HCT116 (cell line): ENCODE results near the gene LCLAT1. TPM values are rescaled to one million over a fixed set of nuclear protein-coding genes. Genes with fewer than 3 reads are reported as not detected.

ENCODE experiments used
- ATAC-seq: fragments of 200-7000 bp; cut with Tn5 transposase; 2 replicates; pipeline ENCODE4 v1.9.1; 2020; ENCODE audit warnings: mild to moderate bottlenecking, moderate library complexity
- BruUV-seq: library from RNA; stranded (reverse); fragments of 400-500 nt; replicated peaks from 2 replicates; lab custom pipeline; 2021; lab: Mats Ljungman, UMichigan
- CTCF ChIA-PET: fragments of 300-600 bp; sonication (Branson Sonifier 250); formaldehyde crosslinking; loops from one replicate; lab custom pipeline; 2021; ENCODE audit warnings: antibody characterized with exemption; lab: Charles Lee
- POLR2A ChIA-PET: fragments of 300-600, 350-600 bp; sonication (Branson Sonifier 250); formaldehyde crosslinking; loops from one replicate; lab custom pipeline; 2021; ENCODE audit warnings: antibody characterized with exemption; lab: Charles Lee
- RAD21 ChIA-PET, 2 experiments: fragments of 300-600 bp; sonication (Branson Sonifier 250); formaldehyde crosslinking; loops; one replicate each; lab custom pipeline; 2023; ENCODE audit warnings: low total read pairs in 2 of 2; ENCODE audit not compliant: uncharacterized antibody in 2 of 2, unreplicated experiment in 2 of 2, low non-redundant PET in 1 of 2; lab: Charles Lee
- DNase-seq: peaks from one replicate; pipeline ENCODE4 v3.0.0-alpha.2; 2010; ENCODE audit warnings: low read depth, low spot score
- H2AFZ ChIP-seq: fragments of 200-600 bp; shearing (Covaris generic), sonication (generic); 2 replicates; pipeline ENCODE4 v1.6.1; 2017; ENCODE audit warnings: low read depth, mixed run types, mixed read lengths, antibody characterized with exemption, low read length; ENCODE audit not compliant: poor library complexity, severe bottlenecking
- H3K27ac ChIP-seq: 2 replicates; pipeline ENCODE4 v1.5.1; 2012; ENCODE audit warnings: low read depth, low read length
- H3K27me3 ChIP-seq: fragments of 200-600 bp; sonication (generic); 2 replicates; pipeline ENCODE4 v1.6.1; 2016; ENCODE audit warnings: mixed run types, low read length, mixed read lengths; ENCODE audit not compliant: insufficient read depth
- H3K36me3 ChIP-seq, 2 experiments: fragments of 200-500 bp in 1 of 2; fragments of 200-600 bp in 1 of 2; sonication (Bioruptor generic) in 1 of 2; sonication (generic) in 1 of 2; 2 replicates each; pipeline versions ENCODE4 v1.5.1 to v1.6.1; 2014 to 2016; ENCODE audit warnings: low read length in 2 of 2, inconsistent platforms in 1 of 2, mixed read lengths in 1 of 2, mixed run types in 1 of 2; ENCODE audit not compliant: insufficient read depth in 2 of 2, control insufficient read depth in 1 of 2
- H3K4me1 ChIP-seq, 2 experiments: fragments of 200-600 bp in 1 of 2; sonication (generic) in 1 of 2; 2 replicates each; pipeline versions ENCODE4 v1.5.1 to v1.6.1; 2012 to 2017; ENCODE audit warnings: low read length in 2 of 2, inconsistent platforms in 1 of 2, mild to moderate bottlenecking in 1 of 2, mixed read lengths in 1 of 2, mixed run types in 1 of 2, moderate library complexity in 1 of 2; ENCODE audit not compliant: insufficient read depth in 2 of 2, control insufficient read depth in 1 of 2
- H3K4me2 ChIP-seq: fragments of 200-600 bp; sonication (generic); 2 replicates; pipeline ENCODE4 v1.6.1; 2017; ENCODE audit warnings: mixed run types, low read length, mixed read lengths
- H3K4me3 ChIP-seq, 2 experiments: fragments of 200-600 bp in 1 of 2; sonication (generic) in 1 of 2; replicated peaks in 1 of 2; 2 replicates each; pipeline ENCODE4 v1.5.1; 2011 to 2016; ENCODE audit warnings: low read length in 2 of 2, control low read depth in 1 of 2, low read depth in 1 of 2, mild to moderate bottlenecking in 1 of 2, mixed read lengths in 1 of 2, mixed run types in 1 of 2
- H3K79me2 ChIP-seq: fragments of 200-600 bp; sonication (generic); 2 replicates; pipeline ENCODE4 v1.6.1; 2017; ENCODE audit warnings: mild to moderate bottlenecking, mixed run types, low read length, moderate library complexity, mixed read lengths; ENCODE audit not compliant: insufficient read depth
- H3K9ac ChIP-seq: fragments of 200-600 bp; sonication (generic); 2 replicates; pipeline ENCODE4 v1.6.1; 2016; ENCODE audit warnings: low read length, mixed read lengths
- H3K9me2 ChIP-seq: fragments of 200-600 bp; sonication (generic), shearing (Covaris generic); 2 replicates; pipeline ENCODE4 v1.6.1; 2017; ENCODE audit warnings: mixed run types, mild to moderate bottlenecking, moderate library complexity; ENCODE audit not compliant: insufficient read depth
- H3K9me3 ChIP-seq, 2 experiments: fragments of 200-500 bp in 1 of 2; fragments of 200-600 bp in 1 of 2; sonication (Bioruptor generic) in 1 of 2; sonication (generic) in 1 of 2; 2 replicates each; pipeline ENCODE4 v1.6.1; 2014 to 2017; ENCODE audit warnings: low read length in 2 of 2, mixed read lengths in 2 of 2, inconsistent platforms in 1 of 2, low read depth in 1 of 2, mild to moderate bottlenecking in 1 of 2, mixed run types in 1 of 2, moderate library complexity in 1 of 2; ENCODE audit not compliant: control insufficient read depth in 1 of 2, insufficient read depth in 1 of 2
- H4K20me1 ChIP-seq: fragments of 200-600 bp; sonication (generic), shearing (Covaris generic); 2 replicates; pipeline ENCODE4 v1.6.1; 2017; ENCODE audit warnings: mixed run types, mild to moderate bottlenecking, moderate library complexity; ENCODE audit not compliant: insufficient read depth
- CBX3 ChIP-seq: IDR thresholded peaks from 2 replicates; pipeline ENCODE4 v1.6.1; 2012; ENCODE audit warnings: low read depth
- CEBPB ChIP-seq: IDR thresholded peaks from 2 replicates; pipeline ENCODE4 v1.6.1; 2012; ENCODE audit warnings: low read depth
- EGR1 ChIP-seq: IDR thresholded peaks from 2 replicates; pipeline ENCODE4 v1.6.1; 2012; ENCODE audit warnings: low read depth
- ELF1 ChIP-seq: IDR thresholded peaks from 2 replicates; pipeline ENCODE4 v1.6.1; 2012; ENCODE audit warnings: low read depth, borderline replicate concordance
- EZH2 ChIP-seq: fragments of 200-600 bp; sonication (generic); IDR thresholded peaks from 2 replicates; pipeline ENCODE4 v1.6.1; 2017; ENCODE audit warnings: antibody characterized with exemption, mixed run types
- FOSL1 ChIP-seq: IDR thresholded peaks from 2 replicates; pipeline ENCODE4 v1.6.1; 2012; ENCODE audit warnings: low read depth
- JUND ChIP-seq: IDR thresholded peaks from 2 replicates; pipeline ENCODE4 v1.6.1; 2012
- POLR2A ChIP-seq: IDR thresholded peaks from 2 replicates; pipeline ENCODE4 v1.7.0; 2011; ENCODE audit warnings: borderline replicate concordance; ENCODE audit not compliant: insufficient read depth, insufficient read length; ENCODE audit errors: extremely low read depth
- POLR2AphosphoS5 ChIP-seq: IDR thresholded peaks from 2 replicates; pipeline ENCODE4 v1.6.1; 2011; ENCODE audit warnings: mild to moderate bottlenecking, low read depth, low read length, moderate library complexity
- SP1 ChIP-seq: IDR thresholded peaks from 2 replicates; pipeline ENCODE4 v1.6.1; 2012; ENCODE audit warnings: low read depth
- ZFX ChIP-seq: fragments of 450-650 bp; IDR thresholded peaks from 2 replicates; pipeline ENCODE4 v1.6.1; 2017
- ZNF274 ChIP-seq: fragments of 200-500 bp; sonication (Bioruptor generic); IDR thresholded peaks from 2 replicates; pipeline ENCODE4 v1.6.1; 2014; ENCODE audit warnings: mild to moderate bottlenecking, low read depth, low read length, inconsistent platforms
- intact Hi-C: fragments of 100-400 bp; cut with micrococcal nuclease; formaldehyde crosslinking; loops from 2 replicates; pipeline ENCODE4 v1.10.0; 2022
- total RNA-seq: library from RNA; stranded (reverse); gene quantifications from one replicate; pipeline ENCODE4 v1.2.1, GENCODE V29; 2021; ENCODE audit not compliant: unreplicated experiment
- TF ChIP-seq, protein P1 (sequence below): IDR thresholded peaks from 2 replicates; pipeline ENCODE4 v1.6.1; 2012
- TF ChIP-seq, protein P2 (sequence below): IDR thresholded peaks from 2 replicates; pipeline ENCODE4 v1.6.1; 2012; ENCODE audit warnings: low read depth
- TF ChIP-seq, protein P3 (sequence below), 3 experiments: fragments of 200-600 bp in 1 of 3; sonication (generic) in 1 of 3; IDR thresholded peaks in 2 of 3; conservative IDR thresholded peaks in 1 of 3; 2 replicates each; pipeline ENCODE4 v1.5.1; 2012 to 2017; ENCODE audit warnings: low read depth in 2 of 3, low read length in 2 of 3, antibody characterized with exemption in 1 of 3, borderline replicate concordance in 1 of 3, control low read depth in 1 of 3, mild to moderate bottlenecking in 1 of 3, mixed read lengths in 1 of 3, mixed run types in 1 of 3, moderate library complexity in 1 of 3; ENCODE audit not compliant: insufficient read depth in 1 of 3

The LCLAT1 gene
- total RNA-seq, 1 experiment from 2014 or later = 36.2 TPM

DNA sequence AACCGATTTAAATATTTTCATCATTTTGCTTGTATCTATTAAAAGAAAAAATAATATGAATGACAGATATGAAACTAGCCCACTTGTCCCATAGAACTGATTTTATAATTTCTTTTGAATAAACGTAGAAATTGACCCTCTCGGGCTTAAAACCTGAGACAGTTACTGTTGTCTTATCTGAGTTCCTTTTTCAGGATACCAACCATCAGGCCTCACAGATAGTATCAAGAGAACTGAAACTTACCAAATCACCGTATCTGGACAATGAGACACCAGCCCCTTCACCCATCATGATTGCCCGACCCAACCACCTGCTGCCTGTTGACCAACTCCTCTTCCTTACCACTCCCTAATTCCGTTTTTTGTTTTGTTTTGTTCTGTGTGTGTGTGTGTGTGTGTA lies 53.7 kb downstream of the LCLAT1 start:
- CTCF ChIA-PET = no interaction called here

DNA sequence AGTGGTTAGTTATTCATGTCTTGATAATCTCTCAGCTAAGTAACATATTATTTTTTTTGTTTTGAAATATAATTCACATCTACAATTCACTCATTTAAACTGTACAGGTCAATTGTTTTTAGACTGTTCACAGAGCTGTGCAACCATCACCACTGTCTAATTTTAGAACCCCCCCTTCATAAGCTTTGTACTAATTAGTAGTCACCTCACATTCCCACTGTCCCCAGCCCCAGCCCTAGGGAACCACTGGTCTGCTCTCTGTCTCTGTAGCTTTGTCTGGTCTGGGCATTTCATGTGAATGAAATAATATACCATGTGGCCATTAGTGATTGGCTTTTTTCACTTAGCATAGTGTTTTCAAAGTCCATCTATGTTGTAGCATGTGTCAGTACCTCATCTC lies 55.3 kb downstream of the LCLAT1 start:
- DNase-seq (no peak), ATAC-seq (no peak)
- intact Hi-C loops = loop anchor here (10.0 kb wide), 1 partner anchor 288 kb away; no protein-coding TSS in a partner anchor
- ChIA-PET POLR2A (no interaction called here), CTCF (no interaction called here), RAD21 (no interaction called here)
- BruUV-seq = no TSS peak
- Histone ChIP-seq H3K27ac (no peak overlapping the region), H3K9me2 (no peaks in the 10 kb centered on the region), H2AFZ (no peak overlapping the region), H3K36me3 (no peaks in the 10 kb centered on the region), H4K20me1 (no peaks in the 10 kb centered on the region), H3K4me2 (no peak overlapping the region), H3K9me3 (peaks cover 1 to 12% of the 10 kb centered on the region in 2 experiments; a peak in 2 of 4 replicates), H3K27me3 (no peaks in the 10 kb centered on the region), H3K4me1 (peaks cover 0 to 6% of the 10 kb centered on the region in 2 experiments; a peak in 1 of 4 replicates), H3K4me3 (no peak overlapping the region), H3K79me2 (peaks cover 56% of the 10 kb centered on the region), H3K9ac (no peak overlapping the region)
- no peak for TF ChIP-seq POLR2AphosphoS5
- TF ChIP-seq ZNF274 = no peak
- no peak for TF ChIP-seq EGR1
- TF ChIP-seq EZH2 = no peak
- TF ChIP-seq, protein P1, sequence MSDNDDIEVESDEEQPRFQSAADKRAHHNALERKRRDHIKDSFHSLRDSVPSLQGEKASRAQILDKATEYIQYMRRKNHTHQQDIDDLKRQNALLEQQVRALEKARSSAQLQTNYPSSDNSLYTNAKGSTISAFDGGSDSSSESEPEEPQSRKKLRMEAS = no peak
- no peak for TF ChIP-seq CEBPB
- TF ChIP-seq, protein P2, sequence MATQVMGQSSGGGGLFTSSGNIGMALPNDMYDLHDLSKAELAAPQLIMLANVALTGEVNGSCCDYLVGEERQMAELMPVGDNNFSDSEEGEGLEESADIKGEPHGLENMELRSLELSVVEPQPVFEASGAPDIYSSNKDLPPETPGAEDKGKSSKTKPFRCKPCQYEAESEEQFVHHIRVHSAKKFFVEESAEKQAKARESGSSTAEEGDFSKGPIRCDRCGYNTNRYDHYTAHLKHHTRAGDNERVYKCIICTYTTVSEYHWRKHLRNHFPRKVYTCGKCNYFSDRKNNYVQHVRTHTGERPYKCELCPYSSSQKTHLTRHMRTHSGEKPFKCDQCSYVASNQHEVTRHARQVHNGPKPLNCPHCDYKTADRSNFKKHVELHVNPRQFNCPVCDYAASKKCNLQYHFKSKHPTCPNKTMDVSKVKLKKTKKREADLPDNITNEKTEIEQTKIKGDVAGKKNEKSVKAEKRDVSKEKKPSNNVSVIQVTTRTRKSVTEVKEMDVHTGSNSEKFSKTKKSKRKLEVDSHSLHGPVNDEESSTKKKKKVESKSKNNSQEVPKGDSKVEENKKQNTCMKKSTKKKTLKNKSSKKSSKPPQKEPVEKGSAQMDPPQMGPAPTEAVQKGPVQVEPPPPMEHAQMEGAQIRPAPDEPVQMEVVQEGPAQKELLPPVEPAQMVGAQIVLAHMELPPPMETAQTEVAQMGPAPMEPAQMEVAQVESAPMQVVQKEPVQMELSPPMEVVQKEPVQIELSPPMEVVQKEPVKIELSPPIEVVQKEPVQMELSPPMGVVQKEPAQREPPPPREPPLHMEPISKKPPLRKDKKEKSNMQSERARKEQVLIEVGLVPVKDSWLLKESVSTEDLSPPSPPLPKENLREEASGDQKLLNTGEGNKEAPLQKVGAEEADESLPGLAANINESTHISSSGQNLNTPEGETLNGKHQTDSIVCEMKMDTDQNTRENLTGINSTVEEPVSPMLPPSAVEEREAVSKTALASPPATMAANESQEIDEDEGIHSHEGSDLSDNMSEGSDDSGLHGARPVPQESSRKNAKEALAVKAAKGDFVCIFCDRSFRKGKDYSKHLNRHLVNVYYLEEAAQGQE = no peak
- no peak for TF ChIP-seq JUND
- TF ChIP-seq SP1 = no peak
- TF ChIP-seq ELF1 = no peak

More for the DNA sequence above, 53.7 kb downstream of the LCLAT1 start:
- intact Hi-C loops = loop anchor here (10.0 kb wide), 1 partner anchor 286 kb away; no protein-coding TSS in a partner anchor
- TF ChIP-seq ZFX (no peak), CBX3 (no peak), POLR2A (no peak), EZH2 (no peak), FOSL1 (no peak), CEBPB (no peak)
- TF ChIP-seq, protein P3, sequence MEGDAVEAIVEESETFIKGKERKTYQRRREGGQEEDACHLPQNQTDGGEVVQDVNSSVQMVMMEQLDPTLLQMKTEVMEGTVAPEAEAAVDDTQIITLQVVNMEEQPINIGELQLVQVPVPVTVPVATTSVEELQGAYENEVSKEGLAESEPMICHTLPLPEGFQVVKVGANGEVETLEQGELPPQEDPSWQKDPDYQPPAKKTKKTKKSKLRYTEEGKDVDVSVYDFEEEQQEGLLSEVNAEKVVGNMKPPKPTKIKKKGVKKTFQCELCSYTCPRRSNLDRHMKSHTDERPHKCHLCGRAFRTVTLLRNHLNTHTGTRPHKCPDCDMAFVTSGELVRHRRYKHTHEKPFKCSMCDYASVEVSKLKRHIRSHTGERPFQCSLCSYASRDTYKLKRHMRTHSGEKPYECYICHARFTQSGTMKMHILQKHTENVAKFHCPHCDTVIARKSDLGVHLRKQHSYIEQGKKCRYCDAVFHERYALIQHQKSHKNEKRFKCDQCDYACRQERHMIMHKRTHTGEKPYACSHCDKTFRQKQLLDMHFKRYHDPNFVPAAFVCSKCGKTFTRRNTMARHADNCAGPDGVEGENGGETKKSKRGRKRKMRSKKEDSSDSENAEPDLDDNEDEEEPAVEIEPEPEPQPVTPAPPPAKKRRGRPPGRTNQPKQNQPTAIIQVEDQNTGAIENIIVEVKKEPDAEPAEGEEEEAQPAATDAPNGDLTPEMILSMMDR (IDR thresholded peaks at IDR 0.05 in 2 of 3, conservative IDR thresholded peaks at IDR 0.05 in 1 of 3; ENCODE audit: borderline replicate concordance in 1 of 3, insufficient read depth in 1 of 3, low read depth in 2 of 3, low read length in 2 of 3) = no peak
- Histone ChIP-seq H3K27ac (no peak overlapping the region), H2AFZ (no peak overlapping the region), H3K27me3 (no peaks in the 10 kb centered on the region), H3K4me3 (no peak overlapping the region), H3K4me1 (peaks cover 0 to 6% of the 10 kb centered on the region in 2 experiments; a peak in 1 of 4 replicates), H3K4me2 (no peak overlapping the region), H3K9me2 (no peaks in the 10 kb centered on the region), H3K36me3 (no peaks in the 10 kb centered on the region), H4K20me1 (no peaks in the 10 kb centered on the region), H3K9me3 (peaks cover 0 to 12% of the 10 kb centered on the region in 2 experiments; a peak in 1 of 4 replicates), H3K9ac (no peak overlapping the region), H3K79me2 (peaks cover 56% of the 10 kb centered on the region)
- ChIA-PET POLR2A (no interaction called here), RAD21 (no interaction called here)
- no TSS peak for BruUV-seq
- ATAC-seq = no peak
- no peak for DNase-seq
